Bronchial epithelial cell (primary cell): ENCODE results near the gene CIT. TPM values are rescaled to one million over a fixed set of nuclear protein-coding genes. Genes with fewer than 3 reads are reported as not detected.
"Not testable (repeated sequence)": the region's sequence is repeated elsewhere in the genome, so short reads cannot be mapped to it uniquely, and the experiment has no call there.

ENCODE experiments used
- DNase-seq: peaks from one replicate; pipeline ENCODE4 v3.0.0-alpha.2; 2010; ENCODE audit warnings: low read depth
- FAIRE-seq: peaks from 2 replicates; lab custom pipeline; 2011; peaks lifted over from hg19 to GRCh38; lab: Jason Lieb, UNC
- H3K27me3 ChIP-seq: 2 replicates; pipeline ENCODE4 v1.5.1; 2011; ENCODE audit warnings: low read length; ENCODE audit not compliant: control insufficient read depth, insufficient read depth
- H3K36me3 ChIP-seq: 2 replicates; pipeline ENCODE4 v1.5.1; 2011; ENCODE audit warnings: low read length; ENCODE audit not compliant: control insufficient read depth, insufficient read depth
- H3K4me3 ChIP-seq: 2 replicates; pipeline ENCODE4 v1.5.1; 2011; ENCODE audit warnings: mild to moderate bottlenecking, low read depth, low read length, control low read depth
- CTCF ChIP-seq: IDR thresholded peaks from 2 replicates; pipeline ENCODE4 v1.5.1; 2011; ENCODE audit warnings: mild to moderate bottlenecking, moderate library complexity, low read length, control low read depth, inconsistent platforms; ENCODE audit not compliant: insufficient read depth, severe bottlenecking
- total RNA-seq: library from RNA; depleted of rRNA; stranded (reverse); fragments of >200 nt; gene quantifications from 2 replicates; pipeline ENCODE4 v1.2.1, GENCODE V29; 2014

The CIT gene
- total RNA-seq, 1 donor from 2014 or later: 0.79 TPM

GRCh38 chr12:119901670-119902069, 24.6 kb upstream of the CIT start:
- FAIRE-seq (no peak), DNase-seq (no peak)
- H3K27me3 ChIP-seq: no peaks in the 10 kb centered on the region
- no peaks in the 10 kb centered on the region for H3K36me3 ChIP-seq
- no peak for TF ChIP-seq CTCF
- H3K4me3 ChIP-seq: no peak overlapping the region

DNA sequence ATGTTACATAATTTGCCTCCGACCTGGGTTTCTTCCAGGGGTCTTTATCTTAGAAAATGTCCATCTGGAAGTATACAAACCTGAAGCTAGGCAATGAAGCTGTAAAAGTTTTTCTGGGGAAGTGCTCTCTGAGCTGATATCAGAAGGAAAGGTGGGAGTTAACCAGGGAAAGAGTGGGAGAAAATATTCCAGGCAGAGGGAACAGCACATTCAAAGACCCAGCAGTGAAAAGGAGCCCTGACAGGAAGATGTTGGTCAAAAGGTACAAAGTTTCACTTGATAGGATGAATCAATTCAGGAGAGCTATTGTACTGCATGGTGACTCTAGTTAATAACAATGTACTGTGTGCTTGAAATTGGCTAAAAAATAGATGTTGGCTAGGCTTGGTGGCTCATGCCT, 17.8 kb upstream of the CIT start:
- H3K27me3 ChIP-seq: no peaks in the 10 kb centered on the region
- FAIRE-seq (no peak), DNase-seq (no peak)
- no peak for TF ChIP-seq CTCF
- no peak overlapping the region for H3K4me3 ChIP-seq
- no peaks in the 10 kb centered on the region for H3K36me3 ChIP-seq

- not testable (repeated sequence) for DNase-seq, FAIRE-seq
Observed at GRCh38 chr12:119892611-119893010, 15.5 kb upstream of the CIT start.

GRCh38 chr12:119885549-119885948, 8.4 kb upstream of the CIT start:
- Histone ChIP-seq H3K27me3 (no peaks in the 10 kb centered on the region), H3K4me3 (no peak overlapping the region), H3K36me3 (no peaks in the 10 kb centered on the region)
- DNase-seq (no peak), FAIRE-seq (no peak)
- TF ChIP-seq CTCF: no peak

More at GRCh38 chr12:119892611-119893010, 15.5 kb upstream of the CIT start:
- not testable (repeated sequence) for H3K27me3 ChIP-seq, H3K36me3 ChIP-seq, H3K4me3 ChIP-seq

DNA sequence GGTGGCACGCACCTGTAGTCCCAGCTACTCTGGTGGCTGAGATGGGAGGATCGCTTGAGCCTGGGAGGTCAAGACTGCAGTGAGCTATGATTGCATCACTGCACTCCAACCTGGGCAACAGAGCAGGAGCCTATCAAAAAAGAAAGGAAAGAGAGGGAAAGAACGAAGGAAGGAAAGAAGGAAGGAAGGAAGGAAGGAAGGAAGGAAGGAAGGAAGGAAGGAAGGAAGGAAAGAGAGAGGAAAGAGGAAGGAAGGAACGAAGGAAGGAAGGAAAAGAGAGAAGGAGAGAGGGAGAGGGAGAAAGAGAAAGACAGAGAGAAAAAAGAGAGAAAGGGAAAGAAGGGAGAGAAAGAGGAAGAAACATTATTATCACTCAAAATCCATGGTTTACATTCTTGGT, 6.7 kb upstream of the CIT start:
- not testable (repeated sequence) for DNase-seq, H3K27me3 ChIP-seq, H3K36me3 ChIP-seq, H3K4me3 ChIP-seq, FAIRE-seq

DNA sequence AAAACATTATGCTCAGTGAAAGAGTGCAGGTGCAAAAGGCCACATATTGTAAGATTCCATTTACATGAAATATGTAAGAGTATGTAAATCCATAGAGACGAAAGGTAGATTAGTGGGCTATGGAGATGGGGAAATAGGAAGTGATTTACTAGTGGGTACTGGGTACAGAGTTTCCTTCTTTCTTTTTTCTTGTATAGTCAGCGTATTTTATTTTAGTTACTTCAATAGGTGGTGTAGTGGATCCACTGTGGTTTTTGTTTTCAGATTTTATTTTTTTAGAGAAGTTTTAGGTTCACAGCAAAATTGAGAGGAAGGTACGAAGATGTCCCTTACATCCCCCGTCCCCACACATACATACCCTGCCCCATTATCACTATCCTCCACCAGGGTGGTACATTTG, 6.1 kb upstream of the CIT start:
- DNase-seq (no peak), FAIRE-seq (no peak)
- H3K27me3 ChIP-seq: no peaks in the 10 kb centered on the region
- TF ChIP-seq CTCF: no peak
- H3K36me3 ChIP-seq: no peaks in the 10 kb centered on the region
- no peak overlapping the region for H3K4me3 ChIP-seq

GRCh38 chr12:119877639-119877948, 474 bp upstream of the CIT start:
- FAIRE-seq (no peak), DNase-seq (no peak)
- peak overlapping the region; percentile 74 for H3K4me3 ChIP-seq
- H3K36me3 ChIP-seq: no peaks in the 10 kb centered on the region
- no peak for TF ChIP-seq CTCF
- H3K27me3 ChIP-seq: no peaks in the 10 kb centered on the region
